ENCODE measurements around the gene PLEKHA6. TPM values are rescaled to one million over a fixed set of nuclear protein-coding genes. Genes with fewer than 3 reads are reported as not detected.

PLEKHA6 gene
- total RNA-seq, 1 experiment from 2014 or later: 2.1 TPM

DNA sequence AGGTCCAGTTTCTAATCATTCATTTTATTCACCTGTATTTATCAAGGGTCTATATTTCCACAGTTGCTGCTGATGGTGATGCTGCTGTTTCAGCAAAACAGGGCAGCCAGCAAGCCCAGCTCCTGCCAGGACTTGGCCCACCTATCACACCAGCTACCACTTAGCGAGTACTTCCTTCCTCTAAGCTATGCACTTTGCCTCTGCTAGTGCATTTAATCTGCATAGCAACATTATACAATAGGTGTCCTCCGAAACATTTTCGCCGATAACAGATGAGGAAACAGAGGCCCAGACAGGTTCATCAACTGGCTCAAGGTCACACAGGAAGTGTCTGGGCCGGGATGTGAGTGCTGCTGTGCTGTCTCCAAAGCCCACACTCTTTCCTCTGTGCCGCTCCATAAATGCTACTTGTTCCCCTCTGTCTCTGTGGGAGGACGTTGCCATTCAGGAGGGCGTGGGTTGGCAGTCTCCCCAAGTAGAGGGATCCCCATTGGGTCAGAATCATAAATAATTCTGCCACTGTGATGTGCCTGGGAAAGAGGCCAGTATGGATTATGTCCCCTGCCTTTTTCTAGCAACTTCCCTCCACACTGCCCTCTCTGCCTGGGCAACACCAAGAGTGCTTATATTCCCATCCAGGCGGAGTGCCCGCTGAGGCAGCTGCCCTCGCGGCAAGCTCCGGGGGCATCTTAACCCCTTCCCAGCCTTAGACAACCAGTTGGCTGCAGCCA is 9.4 kb upstream of the PLEKHA6 start:
- no peaks in the 10 kb centered on the region for H3K9me3 Mint-ChIP-seq
- H3K9ac ChIP-seq (ENCODE audit: extremely low read depth, insufficient read length, low read length): no peak overlapping the region
- no peaks in the 10 kb centered on the region for H3K79me1 ChIP-seq (ENCODE audit: insufficient read depth, low read depth, low read length, poor library complexity, severe bottlenecking)
- TF ChIP-seq, protein P1, sequence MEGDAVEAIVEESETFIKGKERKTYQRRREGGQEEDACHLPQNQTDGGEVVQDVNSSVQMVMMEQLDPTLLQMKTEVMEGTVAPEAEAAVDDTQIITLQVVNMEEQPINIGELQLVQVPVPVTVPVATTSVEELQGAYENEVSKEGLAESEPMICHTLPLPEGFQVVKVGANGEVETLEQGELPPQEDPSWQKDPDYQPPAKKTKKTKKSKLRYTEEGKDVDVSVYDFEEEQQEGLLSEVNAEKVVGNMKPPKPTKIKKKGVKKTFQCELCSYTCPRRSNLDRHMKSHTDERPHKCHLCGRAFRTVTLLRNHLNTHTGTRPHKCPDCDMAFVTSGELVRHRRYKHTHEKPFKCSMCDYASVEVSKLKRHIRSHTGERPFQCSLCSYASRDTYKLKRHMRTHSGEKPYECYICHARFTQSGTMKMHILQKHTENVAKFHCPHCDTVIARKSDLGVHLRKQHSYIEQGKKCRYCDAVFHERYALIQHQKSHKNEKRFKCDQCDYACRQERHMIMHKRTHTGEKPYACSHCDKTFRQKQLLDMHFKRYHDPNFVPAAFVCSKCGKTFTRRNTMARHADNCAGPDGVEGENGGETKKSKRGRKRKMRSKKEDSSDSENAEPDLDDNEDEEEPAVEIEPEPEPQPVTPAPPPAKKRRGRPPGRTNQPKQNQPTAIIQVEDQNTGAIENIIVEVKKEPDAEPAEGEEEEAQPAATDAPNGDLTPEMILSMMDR (conservative IDR thresholded peaks at IDR 0.05): no peak
- no peak overlapping the region for H2BK15ac ChIP-seq (ENCODE audit: low read depth, low read length)
- H3K27ac Mint-ChIP-seq: no peak overlapping the region
- H3K23me2 ChIP-seq (ENCODE audit: insufficient read length, low read depth, low read length, poor library complexity, severe bottlenecking): no peaks in the 10 kb centered on the region
- no peak overlapping the region for H3T11ph ChIP-seq (ENCODE audit: low read length)
- no peak overlapping the region for H2BK5ac ChIP-seq (ENCODE audit: insufficient read length, low read length)
- H4K20me1 ChIP-seq (ENCODE audit: control insufficient read depth, insufficient read depth, insufficient read length): no peaks in the 10 kb centered on the region
- no peak overlapping the region for H3K18ac ChIP-seq (ENCODE audit: insufficient read length, low read depth, low read length)
- no peaks in the 10 kb centered on the region for H3K4me1 ChIP-seq (ENCODE audit: insufficient read depth, low read length)
- no peak overlapping the region for H2AK5ac ChIP-seq (ENCODE audit: insufficient read length, low read length)
- H3K9me3 ChIP-seq (ENCODE audit: control insufficient read depth, low read depth, low read length): no peaks in the 10 kb centered on the region
- no peak overlapping the region for H4K91ac ChIP-seq (ENCODE audit: insufficient read length, low read depth, low read length)
- H2AFZ ChIP-seq (ENCODE audit: low read length): no peak overlapping the region
- no peak overlapping the region for H3K4me2 ChIP-seq (ENCODE audit: insufficient read depth, insufficient read length, low read length)
- no peak overlapping the region for H2BK120ac ChIP-seq (ENCODE audit: low read depth, low read length, poor library complexity, severe bottlenecking)
- H3K27me3 ChIP-seq (ENCODE audit: insufficient read depth, low read length): no peaks in the 10 kb centered on the region
- no peak overlapping the region for H3K23ac ChIP-seq (ENCODE audit: insufficient read length, low read depth, low read length)
- H4K5ac ChIP-seq (ENCODE audit: insufficient read length, low read depth, low read length): no peak overlapping the region
- H2BK12ac ChIP-seq (ENCODE audit: insufficient read length, low read depth, low read length): no peak overlapping the region
- no peak overlapping the region for H4K8ac ChIP-seq (replicated peaks; ENCODE audit: insufficient read length, low read depth, low read length)
- no peaks in the 10 kb centered on the region for H3K36me3 Mint-ChIP-seq (ENCODE audit: insufficient read depth in 1 of 3, low read depth in 3 of 3)
- peaks cover 24% of the 10 kb centered on the region for H3K27me3 Mint-ChIP-seq (ENCODE audit: low read depth)
- H3K79me2 ChIP-seq (ENCODE audit: insufficient read depth, low read length): no peaks in the 10 kb centered on the region
- WGBS (ENCODE audit: extremely low coverage, insufficient read length, low lambda C conversion rate): no CpG with 5 or more reads among the region's 13 CpGs
- H3K56ac ChIP-seq (ENCODE audit: insufficient read length, low read depth, low read length): no peak overlapping the region
- no peak for DNase-seq
- no peak overlapping the region for H3K4me3 Mint-ChIP-seq
- H3K27ac ChIP-seq (ENCODE audit: insufficient read length, low read depth, low read length): no peak overlapping the region
- H3K4me1 Mint-ChIP-seq: no peaks in the 10 kb centered on the region
- no peak overlapping the region for H2BK20ac ChIP-seq (ENCODE audit: low read depth, low read length, poor library complexity, severe bottlenecking)
- no peak overlapping the region for H3K4ac ChIP-seq (ENCODE audit: low read depth, low read length)
- H3K14ac ChIP-seq (ENCODE audit: insufficient read depth, low read length): no peak overlapping the region
